ENCODE data around the gene NFIB. TPM values are rescaled to one million over a fixed set of nuclear protein-coding genes. Genes with fewer than 3 reads are reported as not detected.

The NFIB gene
- total and polyA plus RNA-seq, 2 of the 13 experiments (the other 11 are each of a cell fraction or from before 2014, with no cell fraction given), result 0.98 to 4.6 TPM

GRCh38 chr9:14322211-14323082 is 8.5 kb upstream of the NFIB start (continued):
- TF ChIP-seq HMGA1 (CRISPR knock-in tag; conservative IDR thresholded peaks at IDR 0.05), result no peak
- TF ChIP-seq JARID2 (CRISPR knock-in tag; IDR thresholded peaks at IDR 0.05; ENCODE audit: insufficient replicate concordance), result no peak
- TF ChIP-seq ZNF724P (CRISPR knock-in tag; IDR thresholded peaks at IDR 0.05; ENCODE audit: borderline replicate concordance), result 0 out of 2 replicates have a peak, but pooled peaks have one; percentile 19
- TF ChIP-seq ISL2 (CRISPR knock-in tag; IDR thresholded peaks at IDR 0.05), result peak; percentile 18; the same call in 1 of the 2 replicates
- peak; percentile 50; the same call in 1 of the 2 replicates for TF ChIP-seq SIN3A (IDR thresholded peaks at IDR 0.05; ENCODE audit: borderline replicate concordance, low read depth, low read length)
- 0 out of 2 replicates have a peak, but pooled peaks have one; percentile 58 for TF ChIP-seq ZNF343 (CRISPR knock-in tag; IDR thresholded peaks at IDR 0.05)
- peak; percentile 92 for TF ChIP-seq KDM5B (CRISPR knock-in tag; IDR thresholded peaks at IDR 0.05; ENCODE audit: borderline replicate concordance)
- TF ChIP-seq PAXIP1 (CRISPR knock-in tag; conservative IDR thresholded peaks at IDR 0.05), result peak; percentile 34
- TF ChIP-seq GATAD1 (CRISPR knock-in tag; IDR thresholded peaks at IDR 0.05), result peak; percentile 40; the same call in 1 of the 2 replicates
- peak; percentile 62; the same call in 1 of the 2 replicates for TF ChIP-seq ZFP91 (CRISPR knock-in tag; IDR thresholded peaks at IDR 0.05; ENCODE audit: borderline replicate concordance)
- TF ChIP-seq, protein P1, sequence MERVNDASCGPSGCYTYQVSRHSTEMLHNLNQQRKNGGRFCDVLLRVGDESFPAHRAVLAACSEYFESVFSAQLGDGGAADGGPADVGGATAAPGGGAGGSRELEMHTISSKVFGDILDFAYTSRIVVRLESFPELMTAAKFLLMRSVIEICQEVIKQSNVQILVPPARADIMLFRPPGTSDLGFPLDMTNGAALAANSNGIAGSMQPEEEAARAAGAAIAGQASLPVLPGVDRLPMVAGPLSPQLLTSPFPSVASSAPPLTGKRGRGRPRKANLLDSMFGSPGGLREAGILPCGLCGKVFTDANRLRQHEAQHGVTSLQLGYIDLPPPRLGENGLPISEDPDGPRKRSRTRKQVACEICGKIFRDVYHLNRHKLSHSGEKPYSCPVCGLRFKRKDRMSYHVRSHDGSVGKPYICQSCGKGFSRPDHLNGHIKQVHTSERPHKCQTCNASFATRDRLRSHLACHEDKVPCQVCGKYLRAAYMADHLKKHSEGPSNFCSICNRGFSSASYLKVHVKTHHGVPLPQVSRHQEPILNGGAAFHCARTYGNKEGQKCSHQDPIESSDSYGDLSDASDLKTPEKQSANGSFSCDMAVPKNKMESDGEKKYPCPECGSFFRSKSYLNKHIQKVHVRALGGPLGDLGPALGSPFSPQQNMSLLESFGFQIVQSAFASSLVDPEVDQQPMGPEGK (CRISPR knock-in tag; IDR thresholded peaks at IDR 0.05), result peak; percentile 63; the same call in 1 of the 2 replicates
- TF ChIP-seq THAP11 (CRISPR knock-in tag; IDR thresholded peaks at IDR 0.05), result peak; percentile 45; the same call in 1 of the 2 replicates
- TF ChIP-seq ZNF614 (CRISPR knock-in tag; IDR thresholded peaks at IDR 0.05; ENCODE audit: borderline replicate concordance), result peak; percentile 46; the same call in 1 of the 2 replicates
- TF ChIP-seq PRDM15 (CRISPR knock-in tag; IDR thresholded peaks at IDR 0.05), result peak; percentile 95
- peak; percentile 85 for TF ChIP-seq KDM2A (CRISPR knock-in tag; IDR thresholded peaks at IDR 0.05; ENCODE audit: borderline replicate concordance, low read depth)
- TF ChIP-seq SPEN (CRISPR knock-in tag; IDR thresholded peaks at IDR 0.05; ENCODE audit: low read depth), result peak; percentile 53; the same call in 1 of the 2 replicates
- peak; percentile 53; the same call in 1 of the 2 replicates for TF ChIP-seq ZNF768 (CRISPR knock-in tag; IDR thresholded peaks at IDR 0.05)

All from HepG2 (cell line).